HG03575 (cell line): ENCODE data around the gene FAM222A.

ENCODE experiments used
- ATAC-seq: cut with Tn5 transposase; IDR thresholded peaks from one replicate; pipeline ENCODE4 v1.9.1; 2021; ENCODE audit not compliant: unreplicated experiment, insufficient number of reproducible peaks, low FRiP score; ENCODE audit errors: extremely low read depth

FAM222A gene

GRCh38 chr12:109732321-109733305 lies 19.0 kb downstream of the FAM222A start:
- ATAC-seq = no peak

- ATAC-seq = no peak
Measured at GRCh38 chr12:109734219-109735000, 20.8 kb downstream of the FAM222A start.

GRCh38 chr12:109735051-109735521 lies 21.5 kb downstream of the FAM222A start:
- ATAC-seq = no peak

- no peak for ATAC-seq
Measured at GRCh38 chr12:109735825-109736551, 22.4 kb downstream of the FAM222A start.

- no peak for ATAC-seq
Measured at GRCh38 chr12:109736552-109737108, 23.0 kb downstream of the FAM222A start.

- no peak for ATAC-seq
Measured at GRCh38 chr12:109737126-109737525, 23.5 kb downstream of the FAM222A start.

- ATAC-seq = no peak
Measured at GRCh38 chr12:109737631-109738030, 24.0 kb downstream of the FAM222A start.

- no peak for ATAC-seq
Measured at GRCh38 chr12:109738209-109738608, 24.6 kb downstream of the FAM222A start.

- ATAC-seq = no peak
Measured at GRCh38 chr12:109738878-109739665, 25.4 kb downstream of the FAM222A start.

GRCh38 chr12:109739747-109740693 lies 26.4 kb downstream of the FAM222A start:
- ATAC-seq = no peak

GRCh38 chr12:109740694-109741245 lies 27.1 kb downstream of the FAM222A start:
- ATAC-seq = no peak

- ATAC-seq = no peak
Measured at GRCh38 chr12:109741286-109741969, 27.8 kb downstream of the FAM222A start.

GRCh38 chr12:109741970-109742703 lies 28.5 kb downstream of the FAM222A start:
- no peak for ATAC-seq

GRCh38 chr12:109743076-109743910 lies 29.7 kb downstream of the FAM222A start:
- no peak for ATAC-seq

GRCh38 chr12:109744026-109744425 lies 30.4 kb downstream of the FAM222A start:
- no peak for ATAC-seq
